B cell (primary cell): ENCODE results near the gene LKAAEAR1. TPM values are rescaled to one million over a fixed set of nuclear protein-coding genes. Genes with fewer than 3 reads are reported as not detected.

Experiments
- ATAC-seq: fragments of 200-7000 bp; cut with Tn5 transposase; one replicate; pipeline ENCODE4 v1.10.0; 2021; ENCODE audit warnings: low read depth, mild to moderate bottlenecking, moderate number of reproducible peaks, moderate library complexity
- CTCF ChIA-PET: fragments of 350-600 bp; sonication (Branson Sonifier 250); formaldehyde crosslinking; loops from one replicate; lab custom pipeline; 2021; ENCODE audit warnings: antibody characterized with exemption, inconsistent platforms; lab: Charles Lee
- POLR2A ChIA-PET: fragments of 350-600 bp; sonication (Branson Sonifier 250); formaldehyde crosslinking; loops from one replicate; lab custom pipeline; 2021; ENCODE audit warnings: antibody characterized with exemption; lab: Charles Lee
- DNase-seq: peaks from one replicate; pipeline ENCODE4 v3.0.0; 2013
- H2AFZ ChIP-seq: 2 replicates; pipeline ENCODE4 v1.6.1; 2012; ENCODE audit warnings: mild to moderate bottlenecking, low read depth, low read length; ENCODE audit not compliant: insufficient read depth, poor library complexity, severe bottlenecking
- H3K27ac ChIP-seq, 2 donors: 1 replicate in 1 of 2; 2 replicates in 1 of 2; pipeline ENCODE4 v1.5.1; 2012 to 2013; ENCODE audit warnings: low read length in 2 of 2, mild to moderate bottlenecking in 2 of 2, moderate library complexity in 1 of 2
- H3K27me3 ChIP-seq, 4 experiments: fragments of 200-600 bp in 1 of 4; sonication (generic) in 1 of 4; replicated peaks in 1 of 4; 1 replicate in 2 of 4; 2 replicates in 2 of 4; pipeline versions ENCODE4 v1.6.1 to v1.7.0; 2013 to 2016; ENCODE audit warnings: low read length in 3 of 4, mild to moderate bottlenecking in 2 of 4, mixed read lengths in 1 of 4, moderate library complexity in 1 of 4; ENCODE audit not compliant: insufficient read depth in 4 of 4, control insufficient read depth in 3 of 4; ENCODE audit errors: control extremely low read depth in 1 of 4
- H3K36me3 ChIP-seq, 2 experiments: replicated peaks in 1 of 2; 1 replicate in 1 of 2; 2 replicates in 1 of 2; pipeline versions ENCODE4 v1.6.1 to v1.7.1; 2013; ENCODE audit warnings: low read length in 1 of 2; ENCODE audit not compliant: insufficient read depth in 2 of 2, control insufficient read depth in 1 of 2; ENCODE audit errors: control extremely low read depth in 1 of 2, extremely low read depth in 1 of 2
- H3K4me1 ChIP-seq, 2 donors: fragments of 200-600 bp in 1 of 2; sonication (generic) in 1 of 2; 1 replicate in 1 of 2; 2 replicates in 1 of 2; pipeline versions ENCODE4 v1.5.1 to v1.6.1; 2013 to 2017; ENCODE audit warnings: low read length in 2 of 2; ENCODE audit not compliant: control insufficient read depth in 2 of 2, insufficient read depth in 2 of 2
- H3K4me2 ChIP-seq: replicated peaks from 2 replicates; pipeline ENCODE3; 2012; ENCODE audit warnings: mild to moderate bottlenecking, low read depth, low read length; ENCODE audit not compliant: poor library complexity, severe bottlenecking
- H3K4me3 ChIP-seq, 5 experiments: fragments of 200-600 bp in 1 of 5; sonication (generic) in 1 of 5; 1 replicate in 3 of 5; 2 replicates in 2 of 5; pipeline versions ENCODE4 v1.5.1 to v1.7.0; 2011 to 2016; ENCODE audit warnings: low read length in 4 of 5, mild to moderate bottlenecking in 4 of 5, low read depth in 2 of 5, control low read depth in 1 of 5, moderate library complexity in 1 of 5; ENCODE audit not compliant: insufficient read depth in 1 of 5; ENCODE audit errors: control extremely low read depth in 1 of 5, extremely low read depth in 1 of 5
- H3K79me2 ChIP-seq: fragments of 200-600 bp; sonication (generic); one replicate; pipeline ENCODE4 v1.6.0; 2016; ENCODE audit warnings: low read length; ENCODE audit not compliant: control insufficient read depth, insufficient read depth
- H3K9ac ChIP-seq: fragments of 200-600 bp; sonication (generic); 2 replicates; pipeline ENCODE4 v1.6.1; 2017; ENCODE audit warnings: mild to moderate bottlenecking, low read length, moderate library complexity
- H3K9me3 ChIP-seq, 3 donors: one replicate each; pipeline versions ENCODE4 v1.6.1 to v1.7.1; 2013; ENCODE audit warnings: low read length in 2 of 3; ENCODE audit not compliant: control insufficient read depth in 2 of 3, insufficient read depth in 1 of 3; ENCODE audit errors: control extremely low read depth in 1 of 3
- H4K20me1 ChIP-seq: 2 replicates; pipeline ENCODE4 v1.6.0; 2012; ENCODE audit warnings: mild to moderate bottlenecking, low read length; ENCODE audit not compliant: insufficient read depth, control insufficient read depth, poor library complexity, severe bottlenecking
- H3K27ac Mint-ChIP-seq: one replicate; pipeline ENCODE4 v1.8.0; 2021; ENCODE audit warnings: mixed read lengths
- H3K27me3 Mint-ChIP-seq: one replicate; pipeline ENCODE4 v1.8.0; 2021; ENCODE audit warnings: mixed read lengths
- H3K4me1 Mint-ChIP-seq: one replicate; pipeline ENCODE4 v1.8.0; 2021; ENCODE audit warnings: mixed read lengths
- H3K4me3 Mint-ChIP-seq: one replicate; pipeline ENCODE4 v1.8.0; 2021; ENCODE audit warnings: mixed read lengths
- H3K9me3 Mint-ChIP-seq: one replicate; pipeline ENCODE4 v1.8.0; 2022; ENCODE audit warnings: mixed read lengths; ENCODE audit not compliant: insufficient read depth
- CTCF ChIP-seq: fragments of 200-600 bp; IDR thresholded peaks from one replicate; pipeline ENCODE4 v1.8.0; 2022; ENCODE audit warnings: antibody characterized with exemption, mild to moderate bottlenecking
- EZH2 ChIP-seq: IDR thresholded peaks from 2 replicates; pipeline ENCODE4 v1.6.1; 2012; ENCODE audit warnings: borderline replicate concordance, low read depth, mild to moderate bottlenecking, moderate library complexity, low read length; ENCODE audit not compliant: insufficient read depth, poor library complexity, severe bottlenecking
- WGBS: methylation state at CpG from one replicate; pipeline ENCODE4 v1.1.5; 2013; ENCODE audit warnings: missing lambda C conversion rate; ENCODE audit not compliant: insufficient coverage; 5-methylcytosine and 5-hydroxymethylcytosine counted together
- intact Hi-C: fragments of 100-400 bp; cut with micrococcal nuclease; formaldehyde crosslinking; loops from one replicate; pipeline ENCODE4 v1.10.0; 2022
- polyA plus RNA-seq: library from polyadenylated mRNA; depleted of rRNA; stranded (reverse); fragments of >200 nt; gene quantifications from 2 replicates; pipeline ENCODE4 v1.2.3, GENCODE V29; 2012
- total RNA-seq, 2 donors: library from RNA; stranded (reverse); fragments of 120-200 nt in 1 of 2; gene quantifications; 1 replicate in 1 of 2; 2 replicates in 1 of 2; pipeline versions ENCODE4 v1.2.3 to v1.2.4, GENCODE V29; 2013 to 2022

LKAAEAR1 gene
- total and polyA plus RNA-seq, 2 donors (not counting 1 experiment from before 2014, with no cell fraction given): 1.9 TPM; not detected in 1

- Histone ChIP-seq H3K9ac (no peak overlapping the region), H3K4me1 (peaks cover 4 to 19% of the 10 kb centered on the region in 2 donors), H4K20me1 (no peaks in the 10 kb centered on the region), H3K27me3 (no peaks in the 10 kb centered on the region), H3K36me3 (no peaks in the 10 kb centered on the region), H3K9me3 (no peaks in the 10 kb centered on the region), H3K4me2 (no peak overlapping the region), H3K79me2 (no peaks in the 10 kb centered on the region), H3K4me3 (no peak overlapping the region), H2AFZ (no peak overlapping the region), H3K27ac (no peak overlapping the region)
- DNase-seq: no peak
- ChIA-PET CTCF (interaction anchor here (1.4 to 9.2 kb wide), 4 partner anchors 14 to 77 kb away, joined by 3 to 220 read pairs (median 11); partner anchors contain the start of genes LKAAEAR1, OPRL1 and RGS19), POLR2A (no interaction called here)
- WGBS: 89% methylated on average over 11 of the region's 14 CpGs
- intact Hi-C loops: no loop called here
- Mint-ChIP-seq H3K9me3 (no peaks in the 10 kb centered on the region), H3K4me3 (no peak overlapping the region), H3K4me1 (peaks cover 16% of the 10 kb centered on the region), H3K27ac (no peak overlapping the region), H3K27me3 (no peaks in the 10 kb centered on the region)
- ATAC-seq: no peak
- TF ChIP-seq CTCF (no peak), EZH2 (no peak)
These were observed 31.1 kb upstream of the LKAAEAR1 start for GRCh38 chr20:64115171-64115911.

- H3K4me1 Mint-ChIP-seq: peaks cover 11% of the 10 kb centered on the region
- ATAC-seq (no peak), DNase-seq (no peak)
- no peak overlapping the region for H3K4me2 ChIP-seq
- no peaks in the 10 kb centered on the region for H3K9me3 ChIP-seq
- TF ChIP-seq EZH2 (no peak), CTCF (no peak)
- H3K79me2 ChIP-seq: no peaks in the 10 kb centered on the region
- no peak overlapping the region for H3K4me3 Mint-ChIP-seq
- no peak overlapping the region for H3K9ac ChIP-seq
- H3K4me1 ChIP-seq: peaks cover 0 to 14% of the 10 kb centered on the region in 2 donors
- no peaks in the 10 kb centered on the region for H3K27me3 Mint-ChIP-seq
- no peak overlapping the region for H3K4me3 ChIP-seq
- H4K20me1 ChIP-seq: no peaks in the 10 kb centered on the region
- no peak overlapping the region for H3K27ac Mint-ChIP-seq
- H2AFZ ChIP-seq: no peak overlapping the region
- H3K27ac ChIP-seq: no peak overlapping the region
- WGBS: 93% methylated on average over 14 of the region's 14 CpGs
- intact Hi-C loops: no loop called here
- ChIA-PET POLR2A (no interaction called here), CTCF (interaction anchor here (1.4 to 9.2 kb wide), 4 partner anchors 13 to 76 kb away, joined by 3 to 220 read pairs (median 11); partner anchors contain the start of genes LKAAEAR1, OPRL1 and RGS19)
- peaks cover 0 to 2% (median 0%) of the 10 kb centered on the region in 4 experiments for H3K27me3 ChIP-seq
- H3K9me3 Mint-ChIP-seq: no peaks in the 10 kb centered on the region
- no peaks in the 10 kb centered on the region for H3K36me3 ChIP-seq
These were observed 30.3 kb upstream of the LKAAEAR1 start for GRCh38 chr20:64114356-64114971.
